HEK293T (cell line): ENCODE data around the gene SRPK3.

Source experiments
- ARNT ChIP-seq: fragments of 450-650 bp; IDR thresholded peaks from 2 replicates; pipeline ENCODE4 v1.6.1; 2017; ENCODE audit warnings: mild to moderate bottlenecking
- BHLHE40 ChIP-seq: fragments of 450-650 bp; IDR thresholded peaks from 2 replicates; pipeline ENCODE4 v1.6.1; 2016; ENCODE audit warnings: mild to moderate bottlenecking, moderate library complexity, borderline replicate concordance
- ELF4 ChIP-seq: fragments of 450-650 bp; IDR thresholded peaks from 2 replicates; pipeline ENCODE4 v1.6.1; 2017; ENCODE audit warnings: antibody characterized with exemption
- FOXA1 ChIP-seq: fragments of 450-650 bp; IDR thresholded peaks from 2 replicates; pipeline ENCODE4 v1.6.1; 2016; ENCODE audit warnings: mild to moderate bottlenecking
- FOXK2 ChIP-seq: fragments of 450-650 bp; IDR thresholded peaks from 2 replicates; pipeline ENCODE4 v1.6.1; 2016; ENCODE audit warnings: mild to moderate bottlenecking
- FOXM1 ChIP-seq: fragments of 450-650 bp; IDR thresholded peaks from 2 replicates; pipeline ENCODE4 v1.6.1; 2017; ENCODE audit warnings: mild to moderate bottlenecking, borderline replicate concordance
- SP1 ChIP-seq: fragments of 450-650 bp; IDR thresholded peaks from 2 replicates; pipeline ENCODE4 v1.6.1; 2017
- SUZ12 ChIP-seq: fragments of 450-650 bp; IDR thresholded peaks from 2 replicates; pipeline ENCODE4 v1.6.1; 2016; ENCODE audit warnings: mild to moderate bottlenecking
- TARDBP ChIP-seq: fragments of 450-650 bp; IDR thresholded peaks from 2 replicates; pipeline ENCODE4 v1.6.1; 2016
- ZNF384 ChIP-seq: fragments of 450-650 bp; IDR thresholded peaks from 2 replicates; pipeline ENCODE4 v1.6.1; 2016

DNA sequence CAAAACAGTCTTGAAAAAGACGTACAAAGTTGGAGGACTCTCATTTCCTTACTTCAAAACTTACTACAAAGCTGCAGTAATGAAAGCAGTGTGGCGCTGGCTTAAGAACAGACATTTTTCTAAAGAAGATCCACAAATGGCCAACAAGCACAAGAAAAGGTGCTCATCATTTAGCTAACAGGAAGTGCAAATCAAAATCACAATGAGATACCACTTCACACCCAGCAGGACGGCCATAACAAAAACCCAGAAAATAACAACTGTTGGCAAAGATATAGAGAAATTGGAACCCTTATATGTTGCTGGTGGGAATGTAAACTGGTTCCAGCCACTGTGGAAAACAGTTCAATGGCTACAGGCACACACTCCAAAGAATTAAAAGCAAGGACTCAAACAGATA, 46.2 kb downstream of the SRPK3 start:
- TF ChIP-seq ARNT (no peak), FOXM1 (no peak), ZNF384 (no peak), BHLHE40 (no peak), ELF4 (no peak), FOXK2 (no peak), SP1 (no peak), SUZ12 (no peak), FOXA1 (no peak), TARDBP (no peak)
